Loucy (cell line): ENCODE data around the gene CYTH1.

Experiments used
- H2AFZ ChIP-seq: fragments of 200-600 bp; sonication (generic); 2 replicates; pipeline ENCODE4 v1.6.0; 2016; ENCODE audit warnings: antibody characterized with exemption, mild to moderate bottlenecking, low read length, moderate library complexity
- H3F3A ChIP-seq: fragments of 200-600 bp; 2 replicates; pipeline ENCODE4 v1.6.0; 2016; ENCODE audit warnings: antibody characterized with exemption, low read depth, mild to moderate bottlenecking
- H3K27me3 ChIP-seq: fragments of 200-600 bp; sonication (generic); 2 replicates; pipeline ENCODE4 v1.6.1; 2014; ENCODE audit warnings: low read length, mild to moderate bottlenecking; ENCODE audit not compliant: insufficient read depth, poor library complexity, severe bottlenecking
- H3K36me3 ChIP-seq: fragments of 200-600 bp; sonication (generic); 2 replicates; pipeline ENCODE4 v1.6.1; 2016; ENCODE audit warnings: low read length; ENCODE audit not compliant: insufficient read depth
- H3K4me1 ChIP-seq: fragments of 200-600 bp; sonication (generic); 2 replicates; pipeline ENCODE4 v1.5.1; 2014; ENCODE audit warnings: low read length, mild to moderate bottlenecking; ENCODE audit not compliant: insufficient read depth, poor library complexity, severe bottlenecking
- H3K4me2 ChIP-seq: fragments of 200-600 bp; sonication (generic); 2 replicates; pipeline ENCODE4 v1.6.0; 2014; ENCODE audit warnings: antibody characterized with exemption, low read length, low read depth, mild to moderate bottlenecking; ENCODE audit not compliant: poor library complexity, severe bottlenecking
- H3K4me3 ChIP-seq: fragments of 200-600 bp; sonication (generic); 2 replicates; pipeline ENCODE4 v1.5.1; 2014; ENCODE audit warnings: low read length, mild to moderate bottlenecking, mixed read lengths; ENCODE audit not compliant: poor library complexity, severe bottlenecking
- H3K79me2 ChIP-seq: fragments of 200-600 bp; sonication (generic); 2 replicates; pipeline ENCODE4 v1.6.1; 2014; ENCODE audit warnings: low read length; ENCODE audit not compliant: insufficient read depth
- H3K9ac ChIP-seq: fragments of 200-600 bp; sonication (generic); 2 replicates; pipeline ENCODE4 v1.6.0; 2014; ENCODE audit warnings: mild to moderate bottlenecking, low read depth, low read length, moderate library complexity; ENCODE audit not compliant: poor library complexity, severe bottlenecking
- H3K9me2 ChIP-seq: fragments of 200-600 bp; sonication (generic); replicated peaks from 2 replicates; pipeline ENCODE4 v1.6.1; 2016; ENCODE audit warnings: low read depth, low read length, mixed read lengths
- H3K9me3 ChIP-seq: fragments of 200-600 bp; sonication (generic); 2 replicates; pipeline ENCODE4 v1.6.1; 2014; ENCODE audit warnings: mild to moderate bottlenecking, antibody characterized with exemption, low read length, low read depth; ENCODE audit not compliant: insufficient read depth
- H4K20me1 ChIP-seq: fragments of 200-600 bp; sonication (generic); 2 replicates; pipeline ENCODE4 v1.6.0; 2014; ENCODE audit warnings: antibody characterized with exemption, low read length, mild to moderate bottlenecking; ENCODE audit not compliant: insufficient read depth, poor library complexity, severe bottlenecking
- EZH2phosphoT487 ChIP-seq: fragments of 200-600 bp; IDR thresholded peaks from 2 replicates; pipeline ENCODE4 v1.6.1; 2018; ENCODE audit warnings: antibody characterized with exemption, mild to moderate bottlenecking, moderate library complexity, borderline replicate concordance
- TF ChIP-seq, protein P1 (sequence below): fragments of 200-600 bp; sonication (generic); conservative IDR thresholded peaks from 2 replicates; pipeline ENCODE4 v1.5.1; 2014; ENCODE audit warnings: mild to moderate bottlenecking, antibody characterized with exemption, low read length

The CYTH1 gene

GRCh38 chr17:78803186-78803845 lies 21.2 kb upstream of the CYTH1 start:
- H3K27me3 ChIP-seq = no peaks in the 10 kb centered on the region
- H3K79me2 ChIP-seq = peaks cover 4% of the 10 kb centered on the region; the same call in 1 of the 2 replicates
- H3K9me2 ChIP-seq = no peaks in the 10 kb centered on the region
- no peaks in the 10 kb centered on the region for H3K9me3 ChIP-seq
- H3K9ac ChIP-seq = no peak overlapping the region
- no peaks in the 10 kb centered on the region for H3F3A ChIP-seq
- no peaks in the 10 kb centered on the region for H3K4me1 ChIP-seq
- H3K4me3 ChIP-seq = no peak overlapping the region
- TF ChIP-seq EZH2phosphoT487 = no peak
- TF ChIP-seq, protein P1, sequence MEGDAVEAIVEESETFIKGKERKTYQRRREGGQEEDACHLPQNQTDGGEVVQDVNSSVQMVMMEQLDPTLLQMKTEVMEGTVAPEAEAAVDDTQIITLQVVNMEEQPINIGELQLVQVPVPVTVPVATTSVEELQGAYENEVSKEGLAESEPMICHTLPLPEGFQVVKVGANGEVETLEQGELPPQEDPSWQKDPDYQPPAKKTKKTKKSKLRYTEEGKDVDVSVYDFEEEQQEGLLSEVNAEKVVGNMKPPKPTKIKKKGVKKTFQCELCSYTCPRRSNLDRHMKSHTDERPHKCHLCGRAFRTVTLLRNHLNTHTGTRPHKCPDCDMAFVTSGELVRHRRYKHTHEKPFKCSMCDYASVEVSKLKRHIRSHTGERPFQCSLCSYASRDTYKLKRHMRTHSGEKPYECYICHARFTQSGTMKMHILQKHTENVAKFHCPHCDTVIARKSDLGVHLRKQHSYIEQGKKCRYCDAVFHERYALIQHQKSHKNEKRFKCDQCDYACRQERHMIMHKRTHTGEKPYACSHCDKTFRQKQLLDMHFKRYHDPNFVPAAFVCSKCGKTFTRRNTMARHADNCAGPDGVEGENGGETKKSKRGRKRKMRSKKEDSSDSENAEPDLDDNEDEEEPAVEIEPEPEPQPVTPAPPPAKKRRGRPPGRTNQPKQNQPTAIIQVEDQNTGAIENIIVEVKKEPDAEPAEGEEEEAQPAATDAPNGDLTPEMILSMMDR = no peak
- no peak overlapping the region for H2AFZ ChIP-seq
- H3K36me3 ChIP-seq = peaks cover 75% of the 10 kb centered on the region
- H4K20me1 ChIP-seq = peaks cover 4% of the 10 kb centered on the region
- no peak overlapping the region for H3K4me2 ChIP-seq

- H3K36me3 ChIP-seq = peaks cover 76% of the 10 kb centered on the region
- H3K4me3 ChIP-seq = no peak overlapping the region
- H4K20me1 ChIP-seq = peaks cover 4% of the 10 kb centered on the region
- H3K9me3 ChIP-seq = no peaks in the 10 kb centered on the region
- TF ChIP-seq EZH2phosphoT487 = no peak
- TF ChIP-seq, protein P1 = no peak
- H3K79me2 ChIP-seq = peaks cover 4% of the 10 kb centered on the region; the same call in 1 of the 2 replicates
- no peaks in the 10 kb centered on the region for H3K9me2 ChIP-seq
- no peak overlapping the region for H3K9ac ChIP-seq
- H2AFZ ChIP-seq = no peak overlapping the region
- no peaks in the 10 kb centered on the region for H3F3A ChIP-seq
- H3K27me3 ChIP-seq = no peaks in the 10 kb centered on the region
- no peak overlapping the region for H3K4me2 ChIP-seq
- no peaks in the 10 kb centered on the region for H3K4me1 ChIP-seq
Measured at GRCh38 chr17:78802459-78802858, 20.4 kb upstream of the CYTH1 start.

- Histone ChIP-seq H3K27me3 (no peaks in the 10 kb centered on the region), H3K4me1 (no peaks in the 10 kb centered on the region), H4K20me1 (peaks cover 4% of the 10 kb centered on the region), H3K4me2 (no peak overlapping the region), H3K9me2 (no peaks in the 10 kb centered on the region), H3F3A (no peaks in the 10 kb centered on the region), H3K9ac (no peak overlapping the region), H2AFZ (no peak overlapping the region), H3K9me3 (no peaks in the 10 kb centered on the region), H3K36me3 (peaks cover 76% of the 10 kb centered on the region), H3K4me3 (no peak overlapping the region), H3K79me2 (peaks cover 4% of the 10 kb centered on the region; the same call in 1 of the 2 replicates)
- TF ChIP-seq, protein P1 = no peak
- no peak for TF ChIP-seq EZH2phosphoT487
Measured at GRCh38 chr17:78802008-78802407, 19.9 kb upstream of the CYTH1 start.
